ENCODE results near the gene GUCY2F.

GUCY2F gene

GRCh38 chrX:109489174-109489573 lies 7.3 kb upstream of the GUCY2F start:
- no peak for DNase-seq (ENCODE audit: low spot score)
- in situ Hi-C loops (cut with MboI; ENCODE audit: low sequenced_read_pairs, unreplicated experiment), result loop anchor here (10.0 kb wide), 2 partner anchors 136 to 396 kb away; partner anchors contain the start of gene KCNE5
- no peak for TF ChIP-seq CTCF (IDR thresholded peaks at IDR 0.05; ENCODE audit: borderline replicate concordance, control extremely low read depth, extremely low read depth, insufficient read depth, missing control alignments)

GRCh38 chrX:109487640-109488039 lies 5.8 kb upstream of the GUCY2F start:
- in situ Hi-C loops (cut with MboI; ENCODE audit: low sequenced_read_pairs, unreplicated experiment), result loop anchor here (10.0 kb wide), 2 partner anchors 137 to 397 kb away; partner anchors contain the start of gene KCNE5
- no peak for DNase-seq (ENCODE audit: low spot score)
- no peak for TF ChIP-seq CTCF (IDR thresholded peaks at IDR 0.05; ENCODE audit: borderline replicate concordance, control extremely low read depth, extremely low read depth, insufficient read depth, missing control alignments)

GRCh38 chrX:109485470-109486340 lies 3.8 kb upstream of the GUCY2F start:
- peak; percentile 92 for TF ChIP-seq CTCF (IDR thresholded peaks at IDR 0.05; ENCODE audit: borderline replicate concordance, control extremely low read depth, extremely low read depth, insufficient read depth, missing control alignments)
- DNase-seq (ENCODE audit: low spot score), result peak; percentile 12
- in situ Hi-C loops (cut with MboI; ENCODE audit: low sequenced_read_pairs, unreplicated experiment), result loop anchor here (10.0 kb wide), 2 partner anchors 139 to 399 kb away; partner anchors contain the start of gene KCNE5

GRCh38 chrX:109484886-109485285 lies 3.0 kb upstream of the GUCY2F start:
- in situ Hi-C loops (cut with MboI; ENCODE audit: low sequenced_read_pairs, unreplicated experiment), result loop anchor here (10.0 kb wide), 2 partner anchors 140 to 400 kb away; partner anchors contain the start of gene KCNE5
- no peak for DNase-seq (ENCODE audit: low spot score)
- no peak for TF ChIP-seq CTCF (IDR thresholded peaks at IDR 0.05; ENCODE audit: borderline replicate concordance, control extremely low read depth, extremely low read depth, insufficient read depth, missing control alignments)

- in situ Hi-C loops (cut with MboI; ENCODE audit: low sequenced_read_pairs, unreplicated experiment), result loop anchor here (10.0 kb wide), 1 partner anchor 669 kb away; no protein-coding TSS in a partner anchor
These were observed 6.6 kb downstream of the GUCY2F start for GRCh38 chrX:109475174-109475891.

More at GRCh38 chrX:109475174-109475891, 6.6 kb downstream of the GUCY2F start:
- TF ChIP-seq CTCF (IDR thresholded peaks at IDR 0.05; ENCODE audit: borderline replicate concordance, control extremely low read depth, extremely low read depth, insufficient read depth, missing control alignments), result peak; percentile 27
- DNase-seq (ENCODE audit: low spot score), result no peak

All from GM13976 (cell line).